ENCODE measurements around the gene OR8D2. TPM values are rescaled to one million over a fixed set of nuclear protein-coding genes. Genes with fewer than 3 reads are reported as not detected.
"Not testable (repeated sequence)": the region's sequence is repeated elsewhere in the genome, so short reads cannot be mapped to it uniquely, and the experiment has no call there.

Gene OR8D2
- polyA plus RNA-seq, 1 experiment: not detected

GRCh38 chr11:124277207-124277606, 42.8 kb downstream of the OR8D2 start:
- CTCF ChIA-PET: interaction anchor here (1.6 kb wide), 1 partner anchor 208 kb away, joined by 5 read pairs; no protein-coding TSS in a partner anchor
- POLR2A ChIA-PET: no interaction called here
- DNase-seq (ENCODE audit: low read depth, low spot score): no peak
- Histone ChIP-seq H3K9me3 (ENCODE audit: control insufficient read depth, insufficient read depth, low read length) (no peaks in the 10 kb centered on the region; the same call in 1 of the 2 replicates), H3K4me3 (ENCODE audit: low read depth, low read length) (no peak overlapping the region), H3K27ac (ENCODE audit: low read depth, low read length) (no peak overlapping the region), H3K27me3 (ENCODE audit: control insufficient read depth, insufficient read depth, low read length) (no peaks in the 10 kb centered on the region)
- TF ChIP-seq, protein P1, sequence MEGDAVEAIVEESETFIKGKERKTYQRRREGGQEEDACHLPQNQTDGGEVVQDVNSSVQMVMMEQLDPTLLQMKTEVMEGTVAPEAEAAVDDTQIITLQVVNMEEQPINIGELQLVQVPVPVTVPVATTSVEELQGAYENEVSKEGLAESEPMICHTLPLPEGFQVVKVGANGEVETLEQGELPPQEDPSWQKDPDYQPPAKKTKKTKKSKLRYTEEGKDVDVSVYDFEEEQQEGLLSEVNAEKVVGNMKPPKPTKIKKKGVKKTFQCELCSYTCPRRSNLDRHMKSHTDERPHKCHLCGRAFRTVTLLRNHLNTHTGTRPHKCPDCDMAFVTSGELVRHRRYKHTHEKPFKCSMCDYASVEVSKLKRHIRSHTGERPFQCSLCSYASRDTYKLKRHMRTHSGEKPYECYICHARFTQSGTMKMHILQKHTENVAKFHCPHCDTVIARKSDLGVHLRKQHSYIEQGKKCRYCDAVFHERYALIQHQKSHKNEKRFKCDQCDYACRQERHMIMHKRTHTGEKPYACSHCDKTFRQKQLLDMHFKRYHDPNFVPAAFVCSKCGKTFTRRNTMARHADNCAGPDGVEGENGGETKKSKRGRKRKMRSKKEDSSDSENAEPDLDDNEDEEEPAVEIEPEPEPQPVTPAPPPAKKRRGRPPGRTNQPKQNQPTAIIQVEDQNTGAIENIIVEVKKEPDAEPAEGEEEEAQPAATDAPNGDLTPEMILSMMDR (IDR thresholded peaks at IDR 0.05; ENCODE audit: low read depth, low read length): no peak

DNA sequence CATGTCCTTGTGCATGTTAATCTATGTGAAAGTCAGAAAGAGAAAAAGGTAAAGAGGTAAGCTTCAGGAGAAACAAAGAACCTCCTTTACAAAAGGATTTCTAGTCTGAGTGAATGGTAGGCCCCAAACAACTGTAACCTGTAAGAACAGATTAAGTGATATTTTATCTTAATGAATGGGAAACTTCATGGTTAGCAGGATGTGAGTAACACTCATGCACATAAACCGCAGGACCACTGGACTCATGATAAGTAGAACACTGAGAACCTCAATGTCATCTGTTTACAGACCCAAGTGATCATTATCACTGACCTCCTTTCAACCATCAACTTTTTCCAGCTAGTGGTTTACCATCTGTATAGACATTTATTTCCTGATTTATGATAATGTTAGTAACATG, 43.9 kb downstream of the OR8D2 start:
- DNase-seq (ENCODE audit: low read depth, low spot score): peak; percentile 58
- H3K27ac ChIP-seq (ENCODE audit: low read depth, low read length): no peak overlapping the region
- H3K9me3 ChIP-seq (ENCODE audit: control insufficient read depth, insufficient read depth, low read length): no peaks in the 10 kb centered on the region; the same call in 1 of the 2 replicates
- POLR2A ChIA-PET: no interaction called here
- H3K27me3 ChIP-seq (ENCODE audit: control insufficient read depth, insufficient read depth, low read length): no peaks in the 10 kb centered on the region
- H3K4me3 ChIP-seq (ENCODE audit: low read depth, low read length): no peak overlapping the region
- CTCF ChIA-PET: interaction anchor here (0.6 kb wide), 1 partner anchor 124 kb away, joined by 4 read pairs; no protein-coding TSS in a partner anchor
- TF ChIP-seq, protein P1 (IDR thresholded peaks at IDR 0.05; ENCODE audit: low read depth, low read length): no peak

DNA sequence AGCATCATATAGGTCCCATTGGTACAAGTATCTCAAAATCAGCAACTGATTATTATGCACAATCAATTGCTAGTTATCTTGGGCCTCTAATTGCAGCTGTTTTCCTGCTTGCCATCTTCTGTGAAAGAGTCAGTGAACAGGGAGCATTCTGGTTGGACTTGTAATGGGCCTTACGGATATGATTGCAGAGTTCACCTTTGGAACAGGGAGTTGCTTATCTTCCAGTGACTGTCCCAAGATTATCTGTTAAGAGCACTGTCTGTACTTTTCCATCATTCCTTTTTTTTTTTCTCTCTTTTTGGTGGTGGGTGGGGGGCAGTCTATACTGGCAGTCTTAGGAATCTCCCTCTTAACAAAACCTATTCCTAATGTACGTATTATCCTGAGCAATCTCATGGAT, 46.0 kb downstream of the OR8D2 start:
- ChIA-PET CTCF (interaction anchor here (1.2 kb wide), 1 partner anchor 57 kb away, joined by 3 read pairs; no protein-coding TSS in a partner anchor), POLR2A (no interaction called here)
- DNase-seq (ENCODE audit: low read depth, low spot score): no peak
- TF ChIP-seq, protein P1 (IDR thresholded peaks at IDR 0.05; ENCODE audit: low read depth, low read length): no peak
- H3K9me3 ChIP-seq (ENCODE audit: control insufficient read depth, insufficient read depth, low read length): no peaks in the 10 kb centered on the region; the same call in 1 of the 2 replicates
- H3K4me3 ChIP-seq (ENCODE audit: low read depth, low read length): no peak overlapping the region
- no peaks in the 10 kb centered on the region for H3K27me3 ChIP-seq (ENCODE audit: control insufficient read depth, insufficient read depth, low read length)
- H3K27ac ChIP-seq (ENCODE audit: low read depth, low read length): no peak overlapping the region

DNA sequence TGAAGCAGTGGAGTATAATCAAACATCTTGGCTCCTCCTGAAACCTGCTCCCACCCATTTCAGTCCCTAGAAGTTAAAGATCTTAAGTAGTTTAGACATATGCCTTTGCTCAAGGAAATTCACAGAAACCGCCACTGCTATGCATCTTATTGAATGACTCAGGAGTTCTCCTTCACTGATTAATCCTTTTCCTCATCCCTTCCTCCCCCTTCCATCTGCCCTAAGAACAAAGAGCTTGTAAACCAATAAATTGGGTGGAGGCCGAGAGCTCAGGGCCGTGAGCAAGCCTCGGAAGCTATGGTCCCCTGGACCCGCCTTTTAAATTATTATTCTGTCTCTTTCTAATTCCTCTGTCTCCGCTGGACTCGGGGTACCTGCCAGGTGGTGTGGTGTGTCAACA, 49.1 kb downstream of the OR8D2 start:
- CTCF ChIA-PET: not testable (repeated sequence)

More for the DNA sequence above, 49.1 kb downstream of the OR8D2 start:
- H3K4me3 ChIP-seq (ENCODE audit: low read depth, low read length); H3K27me3 ChIP-seq (ENCODE audit: control insufficient read depth, insufficient read depth, low read length); DNase-seq (ENCODE audit: low read depth, low spot score); POLR2A ChIA-PET; H3K27ac ChIP-seq (ENCODE audit: low read depth, low read length); H3K9me3 ChIP-seq (ENCODE audit: control insufficient read depth, insufficient read depth, low read length): not testable (repeated sequence)

Other genes starting within 250 kb of the OR8D2 start
- gene VWA5A, start 204.7 kb downstream of the OR8D2 start, polyA plus RNA-seq (2011; rRNA removed): 26.9 and 27.9 TPM in 2 replicates
- gene OR10D3, start 136.9 kb downstream of the OR8D2 start, polyA plus RNA-seq (2011; rRNA removed): not detected in 2 replicates
- gene OR8G1, start 79.1 kb downstream of the OR8D2 start, polyA plus RNA-seq (2011; rRNA removed): not detected in 2 replicates
- gene OR8G5, start 63.8 kb downstream of the OR8D2 start, polyA plus RNA-seq (2011; rRNA removed): not detected in 2 replicates
- not detected in 2 replicates for gene OR8D1, start 6.2 kb downstream of the OR8D2 start, polyA plus RNA-seq (2011; rRNA removed)
- not detected in 2 replicates for gene OR8B2, start 64.3 kb upstream of the OR8D2 start, polyA plus RNA-seq (2011; rRNA removed)
- gene OR8B3, start 78.8 kb upstream of the OR8D2 start, polyA plus RNA-seq (2011; rRNA removed): not detected in 2 replicates
- not detected in 2 replicates for gene OR8B4, start 104.7 kb upstream of the OR8D2 start, polyA plus RNA-seq (2011; rRNA removed)
- not detected in 2 replicates for gene OR8B8, start 125.5 kb upstream of the OR8D2 start, polyA plus RNA-seq (2011; rRNA removed)
- not detected in 2 replicates for gene OR8B12, start 223.5 kb upstream of the OR8D2 start, polyA plus RNA-seq (2011; rRNA removed)
- gene OR8A1, start 249.8 kb upstream of the OR8D2 start, polyA plus RNA-seq (2011; rRNA removed): not detected in 2 replicates

Data from AG04450 (cell line).